H1 (cell line): ENCODE measurements around the gene MTFR1L. TPM values are rescaled to one million over a fixed set of nuclear protein-coding genes. Genes with fewer than 3 reads are reported as not detected.

Source experiments
- BACH1 ChIP-seq: IDR thresholded peaks from 2 replicates; pipeline ENCODE4 v1.6.1; 2012; ENCODE audit warnings: low read length, improper control_type of control experiment
- CBX5 ChIP-seq: fragments of 300-800, 300-1000 bp; sonication (generic); IDR thresholded peaks from 2 replicates; pipeline ENCODE4 v1.7.1; 2016; ENCODE audit warnings: antibody characterized with exemption, low read length, low read depth
- CTBP2 ChIP-seq: IDR thresholded peaks from 2 replicates; pipeline ENCODE4 v1.7.0; 2011; ENCODE audit warnings: borderline replicate concordance, mild to moderate bottlenecking, moderate library complexity, mixed read lengths, low read length; ENCODE audit not compliant: insufficient read depth, insufficient read length
- JUN ChIP-seq: IDR thresholded peaks from 2 replicates; pipeline ENCODE4 v1.6.1; 2011; ENCODE audit warnings: low read depth, mild to moderate bottlenecking, improper control_type of control experiment, low read length
- NANOG ChIP-seq: IDR thresholded peaks from 2 replicates; pipeline ENCODE4 v1.6.1; 2011; ENCODE audit warnings: low read length, low read depth, mild to moderate bottlenecking, inconsistent platforms; ENCODE audit not compliant: insufficient read depth, poor library complexity, severe bottlenecking
- POU5F1 ChIP-seq: IDR thresholded peaks from 2 replicates; pipeline ENCODE4 v1.6.1; 2011; ENCODE audit warnings: low read depth, mild to moderate bottlenecking, low read length, moderate library complexity
- RXRA ChIP-seq: IDR thresholded peaks from 2 replicates; pipeline ENCODE4 v1.6.1; 2011; ENCODE audit warnings: low read depth, mild to moderate bottlenecking, low read length, moderate library complexity; ENCODE audit not compliant: insufficient read depth
- polyA plus RNA-seq, 7 experiments: library from polyadenylated mRNA; depleted of rRNA in 3 of 7; stranded (reverse) in 5 of 7; unstranded in 2 of 7; fragments of >200 nt in 5 of 7; fragments of 200-250 nt in 2 of 7; gene quantifications; 1 replicate in 5 of 7; 2 replicates in 1 of 7; 4 replicates in 1 of 7; pipeline versions ENCODE4 v1.2.1 to v1.2.3, GENCODE V29; 2011 to 2013; ENCODE audit warnings: missing spikeins in 2 of 7, mixed read lengths in 2 of 7
- total RNA-seq: library from RNA; stranded (reverse); fragmentation: NEBNext Ultra II Directional; extraction: Animal tissue kit (Norgen Biotek cat#: 25700); gene quantifications from 2 replicates; pipeline ENCODE4 v1.2.1, GENCODE V29; 2021
- TF ChIP-seq, protein P1 (sequence below): IDR thresholded peaks from 2 replicates; pipeline ENCODE4 v1.6.1; 2011; ENCODE audit warnings: low read length, improper control_type of control experiment

MTFR1L gene
- total and polyA plus RNA-seq, 2 of the 8 experiments (the other 6 are each of a cell fraction or from before 2014, with no cell fraction given) = 20.8 to 23.1 TPM

DNA sequence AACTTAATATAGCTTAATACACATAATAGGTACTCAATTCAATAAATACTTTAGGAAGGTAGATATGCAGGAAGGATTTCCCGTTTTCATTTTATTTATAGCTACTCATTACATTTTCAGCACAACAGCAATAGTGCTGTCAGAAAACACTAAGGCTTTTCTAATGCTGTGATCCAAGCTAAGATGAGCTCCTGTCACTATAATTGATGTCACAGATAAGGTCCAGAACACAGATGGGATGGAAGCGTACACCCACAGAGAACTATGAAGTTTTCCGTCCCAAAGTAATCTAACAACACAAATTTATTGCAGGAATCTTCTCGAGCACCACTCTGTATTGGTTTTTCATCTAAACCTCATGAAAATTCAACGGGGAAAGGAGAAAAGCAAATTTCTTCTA is 25.9 kb downstream of the MTFR1L start (continued):
- TF ChIP-seq CTBP2 (no peak), CBX5 (no peak), JUN (no peak), NANOG (no peak), BACH1 (no peak), RXRA (no peak), POU5F1 (no peak)
- TF ChIP-seq, protein P1, sequence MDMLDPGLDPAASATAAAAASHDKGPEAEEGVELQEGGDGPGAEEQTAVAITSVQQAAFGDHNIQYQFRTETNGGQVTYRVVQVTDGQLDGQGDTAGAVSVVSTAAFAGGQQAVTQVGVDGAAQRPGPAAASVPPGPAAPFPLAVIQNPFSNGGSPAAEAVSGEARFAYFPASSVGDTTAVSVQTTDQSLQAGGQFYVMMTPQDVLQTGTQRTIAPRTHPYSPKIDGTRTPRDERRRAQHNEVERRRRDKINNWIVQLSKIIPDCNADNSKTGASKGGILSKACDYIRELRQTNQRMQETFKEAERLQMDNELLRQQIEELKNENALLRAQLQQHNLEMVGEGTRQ = no peak
